ENCODE results near the gene AXDND1. TPM values are rescaled to one million over a fixed set of nuclear protein-coding genes. Genes with fewer than 3 reads are reported as not detected.

Gene AXDND1
- total and polyA plus RNA-seq, 9 of the 15 experiments (the other 6 are each of a cell fraction or from before 2014, with no cell fraction given): 0.03 to 0.13 (median 0.06) TPM; not detected in 5

- TF ChIP-seq FOXA3 (CRISPR knock-in tag; conservative IDR thresholded peaks at IDR 0.05 in 1 of 2, IDR thresholded peaks at IDR 0.05 in 1 of 2) (0 out of 4 replicates have a peak, but pooled peaks of 1 of the 2 experiments have one; percentile 3), USF2 (CRISPR knock-in tag; IDR thresholded peaks at IDR 0.05) (no peak)
Observed at GRCh38 chr1:179366093-179366800, 476 bp downstream of the AXDND1 start (continued).

GRCh38 chr1:179369751-179370341 is 4.1 kb downstream of the AXDND1 start:
- intact Hi-C loops (cut with micrococcal nuclease): loop anchor here (1.0 to 10.0 kb wide), 6 partner anchors 119 to 825 kb away; no protein-coding TSS in a partner anchor
- no peaks in the 10 kb centered on the region for H3K79me2 ChIP-seq (ENCODE audit: control insufficient read depth, insufficient read depth, low read length)
- H3K36me3 ChIP-seq (ENCODE audit: control insufficient read depth, insufficient read depth, low read length): no peaks in the 10 kb centered on the region
- no TSS peak for BruUV-seq (replicated peaks)
- H3K4me3 ChIP-seq: no peak overlapping the region
- H4K20me1 ChIP-seq (replicated peaks; ENCODE audit: control insufficient read depth, insufficient read depth, low read length): no peaks in the 10 kb centered on the region
- 0 out of 5 replicates have a peak, but pooled peaks cover 0 to 2% of the 10 kb centered on the region in 2 experiments for H3K27me3 ChIP-seq (ENCODE audit: control insufficient read depth in 2 of 2, insufficient read depth in 2 of 2, low read length in 2 of 2)
- ATAC-seq: peak; percentile 66
- ChIA-PET POLR2A (no interaction called here), CTCF (ENCODE audit: low intra/inter-chr PET ratio) (interaction anchor here (0.8 to 2.4 kb wide), 7 partner anchors 77 to 596 kb away, joined by 3 to 22 read pairs (median 6); no protein-coding TSS in a partner anchor)
- H3K4me1 ChIP-seq (replicated peaks in 1 of 2; ENCODE audit: control insufficient read depth in 2 of 2, insufficient read depth in 2 of 2, low read length in 2 of 2): peaks cover 3 to 13% of the 10 kb centered on the region in 2 experiments; a peak in 3 of 5 replicates
- no peaks in the 10 kb centered on the region; the same call in 1 of the 2 replicates for H3K9me3 ChIP-seq (replicated peaks; ENCODE audit: control insufficient read depth, insufficient read depth, low read depth, low read length)
- no peak overlapping the region for H3K27ac ChIP-seq (ENCODE audit: extremely low read depth, low read depth, low read length)
- no peak overlapping the region for H2AFZ ChIP-seq (ENCODE audit: low read depth, low read length)
- 0% methylated on average over 4 of the region's 4 CpGs for WGBS (ENCODE audit: insufficient coverage, low coverage, missing lambda C conversion rate)
- no peaks in the 10 kb centered on the region for H3K9me1 ChIP-seq (ENCODE audit: control insufficient read depth, insufficient read depth, low read length)
- H3K9ac ChIP-seq (ENCODE audit: insufficient read depth in 1 of 2, low read depth in 2 of 2, low read length in 2 of 2): no peak overlapping the region
- no peak overlapping the region for H3K4me2 ChIP-seq (ENCODE audit: insufficient read depth, low read length)
- in situ Hi-C loops (cut with MboI): loop anchor here (10.0 to 25.0 kb wide), 4 partner anchors 245 to 833 kb away; partner anchors contain the start of gene TOR3A
- peak; percentile 63 to 76 (median 64) for DNase-seq (ENCODE audit: extremely low read depth in 1 of 4, low spot score in 3 of 4)
- FAIRE-seq: peak; percentile 83
- TF ChIP-seq TEAD1 (CRISPR knock-in tag; IDR thresholded peaks at IDR 0.05) (0 out of 4 replicates have a peak, but pooled peaks of 1 of the 2 experiments have one; percentile 36), RAD21 (CRISPR knock-in tag; conservative IDR thresholded peaks at IDR 0.05 in 1 of 2, IDR thresholded peaks at IDR 0.05 in 1 of 2) (peak; percentile 95), ZNF318 (IDR thresholded peaks at IDR 0.05; ENCODE audit: borderline replicate concordance in 1 of 2, low read depth in 1 of 2) (no peak), ZFP1 (CRISPR knock-in tag; IDR thresholded peaks at IDR 0.05) (no peak), ZNF707 (CRISPR knock-in tag; conservative IDR thresholded peaks at IDR 0.05) (no peak), FOXJ3 (CRISPR knock-in tag; IDR thresholded peaks at IDR 0.05) (no peak)

Measured in K562 (cell line).